ENCODE data around the gene B3GALT5. TPM values are rescaled to one million over a fixed set of nuclear protein-coding genes. Genes with fewer than 3 reads are reported as not detected.
"Not testable (repeated sequence)": the region's sequence is repeated elsewhere in the genome, so short reads cannot be mapped to it uniquely, and the experiment has no call there.

The B3GALT5 gene
- total RNA-seq, 4 donors from 2014 or later: 0.27 to 7.4 (median 4.3) TPM

DNA sequence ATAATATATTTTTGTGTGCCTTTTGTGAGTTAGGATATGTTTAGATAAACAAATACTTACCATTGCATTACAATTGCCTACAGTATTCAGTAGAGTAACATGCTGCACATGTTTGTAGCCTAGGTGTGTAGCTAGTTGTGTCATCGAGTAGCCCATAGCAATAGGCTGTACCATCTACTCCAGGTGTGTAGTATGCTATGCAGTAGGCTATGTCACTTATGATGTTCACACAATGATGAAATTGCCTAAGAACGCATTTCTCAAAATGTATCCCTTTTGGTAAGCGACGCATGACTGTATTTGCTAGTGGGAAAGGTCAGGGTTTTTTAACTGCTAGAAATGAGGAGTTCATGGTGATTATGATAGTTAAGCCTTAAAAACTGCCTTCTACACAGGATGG, 30.0 kb upstream of the B3GALT5 start:
- Histone ChIP-seq H3K4me1 (no peaks in the 10 kb centered on the region), H3K27ac (no peak overlapping the region), H3K9me3 (no peaks in the 10 kb centered on the region), H3K36me3 (no peaks in the 10 kb centered on the region), H3K27me3 (no peaks in the 10 kb centered on the region), H3K4me3 (replicated peaks in 1 of 3) (no peak overlapping the region)
- TF ChIP-seq POLR2A (IDR thresholded peaks at IDR 0.05): no peak
- TF ChIP-seq, protein P1, sequence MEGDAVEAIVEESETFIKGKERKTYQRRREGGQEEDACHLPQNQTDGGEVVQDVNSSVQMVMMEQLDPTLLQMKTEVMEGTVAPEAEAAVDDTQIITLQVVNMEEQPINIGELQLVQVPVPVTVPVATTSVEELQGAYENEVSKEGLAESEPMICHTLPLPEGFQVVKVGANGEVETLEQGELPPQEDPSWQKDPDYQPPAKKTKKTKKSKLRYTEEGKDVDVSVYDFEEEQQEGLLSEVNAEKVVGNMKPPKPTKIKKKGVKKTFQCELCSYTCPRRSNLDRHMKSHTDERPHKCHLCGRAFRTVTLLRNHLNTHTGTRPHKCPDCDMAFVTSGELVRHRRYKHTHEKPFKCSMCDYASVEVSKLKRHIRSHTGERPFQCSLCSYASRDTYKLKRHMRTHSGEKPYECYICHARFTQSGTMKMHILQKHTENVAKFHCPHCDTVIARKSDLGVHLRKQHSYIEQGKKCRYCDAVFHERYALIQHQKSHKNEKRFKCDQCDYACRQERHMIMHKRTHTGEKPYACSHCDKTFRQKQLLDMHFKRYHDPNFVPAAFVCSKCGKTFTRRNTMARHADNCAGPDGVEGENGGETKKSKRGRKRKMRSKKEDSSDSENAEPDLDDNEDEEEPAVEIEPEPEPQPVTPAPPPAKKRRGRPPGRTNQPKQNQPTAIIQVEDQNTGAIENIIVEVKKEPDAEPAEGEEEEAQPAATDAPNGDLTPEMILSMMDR (IDR thresholded peaks at IDR 0.05): no peak
- 95 to 98% methylated on average over 4 of the region's 4 CpGs for WGBS, 2 donors
- intact Hi-C loops (cut with DNase I): no loop called here
- DNase-seq: no peak

DNA sequence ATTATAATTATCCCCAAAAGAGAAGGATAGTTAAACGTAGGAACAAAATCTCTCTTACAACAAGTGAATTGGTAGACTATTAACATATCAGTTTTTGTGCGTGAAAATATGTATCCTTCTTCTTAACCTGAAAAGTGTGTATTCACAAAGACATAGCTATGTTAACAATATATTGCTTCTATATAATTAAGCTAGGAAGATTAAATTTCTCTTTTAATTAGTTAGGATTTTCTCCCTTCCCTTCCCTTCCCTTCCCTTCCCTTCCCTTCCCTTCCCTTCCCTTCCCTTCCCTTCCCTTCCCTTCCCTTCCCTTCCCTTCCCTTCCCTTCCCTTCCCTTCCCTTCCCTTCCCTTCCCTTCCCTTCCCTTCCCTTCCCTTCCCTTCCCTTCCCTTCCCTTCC, 29.2 kb upstream of the B3GALT5 start:
- H3K27me3 ChIP-seq; intact Hi-C loops (cut with DNase I); H3K4me1 ChIP-seq; H3K27ac ChIP-seq; H3K36me3 ChIP-seq; DNase-seq; H3K4me3 ChIP-seq (replicated peaks in 1 of 3); H3K9me3 ChIP-seq: not testable (repeated sequence)
- WGBS, 2 donors: 83 to 87% methylated on average over 2 of the region's 2 CpGs

DNA sequence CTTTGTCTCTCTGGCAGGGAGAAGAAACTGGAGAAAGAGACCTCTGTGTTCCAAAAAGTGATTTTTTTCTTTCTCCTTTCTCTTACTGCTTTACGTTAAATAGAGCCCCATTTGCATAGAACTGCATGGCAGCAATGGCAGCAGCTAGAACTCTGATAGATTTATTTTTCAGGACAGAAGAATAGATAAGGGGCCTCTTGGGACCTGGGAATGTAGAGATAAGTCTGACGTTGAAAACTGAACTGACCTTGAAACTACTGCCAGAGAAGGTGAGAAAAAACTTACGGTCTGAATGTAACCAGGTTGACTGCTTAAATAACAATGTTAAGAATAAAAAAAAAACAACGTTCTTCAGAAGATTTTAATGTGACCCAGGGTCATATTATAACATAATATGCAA, 25.4 kb upstream of the B3GALT5 start:
- intact Hi-C loops (cut with DNase I): no loop called here
- no peak overlapping the region for H3K4me3 ChIP-seq (replicated peaks in 1 of 3)

DNA sequence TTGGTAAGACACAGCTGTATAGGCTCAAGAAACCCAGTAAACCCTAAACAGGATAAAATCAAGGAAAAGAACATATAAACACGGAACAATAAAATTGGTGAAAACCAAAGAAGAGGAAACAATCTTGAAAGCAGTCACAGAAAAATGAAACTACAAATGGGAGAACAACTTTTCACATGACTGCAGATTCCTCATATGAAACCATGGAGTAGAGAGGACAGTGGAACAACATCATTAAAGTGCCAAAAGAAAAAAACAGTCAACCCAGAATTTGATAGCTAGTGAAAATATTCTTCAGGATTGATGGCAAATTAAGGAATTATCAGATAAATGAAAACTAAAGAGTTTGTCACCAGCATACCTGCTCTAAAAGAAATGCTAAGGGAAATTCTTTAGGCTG, 23.9 kb upstream of the B3GALT5 start:
- no peaks in the 10 kb centered on the region for H3K9me3 ChIP-seq
- no peak for TF ChIP-seq POLR2A (IDR thresholded peaks at IDR 0.05)
- TF ChIP-seq, protein P1 (IDR thresholded peaks at IDR 0.05): no peak
- no peaks in the 10 kb centered on the region for H3K27me3 ChIP-seq
- no peak overlapping the region for H3K4me3 ChIP-seq (replicated peaks in 1 of 3)
- 40 to 89% methylated on average over 1 of the region's 1 CpG for WGBS, 2 donors
- H3K36me3 ChIP-seq: no peaks in the 10 kb centered on the region
- intact Hi-C loops (cut with DNase I): no loop called here
- no peaks in the 10 kb centered on the region for H3K4me1 ChIP-seq
- no peak for DNase-seq
- H3K27ac ChIP-seq: no peak overlapping the region

More for the DNA sequence above, 25.4 kb upstream of the B3GALT5 start:
- no peak for DNase-seq
- H3K36me3 ChIP-seq: no peaks in the 10 kb centered on the region
- no peaks in the 10 kb centered on the region for H3K9me3 ChIP-seq
- no peak for TF ChIP-seq POLR2A (IDR thresholded peaks at IDR 0.05)
- TF ChIP-seq, protein P1 (IDR thresholded peaks at IDR 0.05): no peak
- 60 to 78% methylated on average over 4 of the region's 4 CpGs for WGBS, 2 donors
- H3K27me3 ChIP-seq: no peaks in the 10 kb centered on the region
- H3K4me1 ChIP-seq: no peaks in the 10 kb centered on the region
- H3K27ac ChIP-seq: no peak overlapping the region

DNA sequence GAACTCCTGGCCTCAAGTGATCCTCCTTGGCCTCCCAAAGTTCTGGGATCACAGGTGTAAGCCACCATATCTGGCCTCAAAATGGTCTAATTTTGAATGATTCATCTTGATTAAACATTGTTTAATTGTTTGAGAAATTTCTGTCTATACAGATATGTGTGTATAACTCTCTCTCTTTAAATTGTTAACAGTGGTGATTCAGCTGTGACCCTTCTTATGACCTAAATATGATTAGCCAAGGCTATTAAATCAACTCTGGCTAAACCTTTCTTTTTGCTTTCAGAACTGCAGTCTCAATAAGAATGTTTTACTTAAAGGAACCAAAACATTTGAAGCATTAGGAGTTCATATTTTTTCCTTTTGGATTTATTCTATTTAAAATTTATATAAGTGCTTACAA, 19.2 kb upstream of the B3GALT5 start:
- Histone ChIP-seq H3K27ac (no peak overlapping the region), H3K4me3 (replicated peaks in 1 of 3) (no peak overlapping the region), H3K36me3 (no peaks in the 10 kb centered on the region), H3K9me3 (no peaks in the 10 kb centered on the region), H3K27me3 (no peaks in the 10 kb centered on the region), H3K4me1 (no peaks in the 10 kb centered on the region)
- no peak for DNase-seq
- no peak for TF ChIP-seq POLR2A (IDR thresholded peaks at IDR 0.05)
- TF ChIP-seq, protein P1 (IDR thresholded peaks at IDR 0.05): no peak
- intact Hi-C loops (cut with DNase I): no loop called here

DNA sequence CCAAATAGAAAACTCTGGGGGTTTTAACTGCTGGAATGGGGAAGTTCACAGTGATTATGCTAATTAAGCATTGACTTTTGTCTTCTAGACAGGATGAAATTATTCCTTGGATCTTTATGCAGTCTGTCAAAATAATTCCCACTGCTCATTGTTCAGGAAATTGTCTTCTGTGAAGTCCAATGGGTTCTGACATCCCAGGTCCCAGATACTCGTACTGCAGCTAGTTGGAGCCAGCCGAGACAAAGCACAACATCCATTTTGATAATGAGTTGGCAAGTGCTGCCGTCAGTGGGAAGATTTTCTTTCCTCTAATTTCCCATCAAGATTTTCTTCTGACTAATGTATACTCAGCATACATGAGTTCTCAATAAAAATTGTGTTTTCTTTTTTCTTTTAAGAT, 17.3 kb upstream of the B3GALT5 start:
- intact Hi-C loops (cut with DNase I): no loop called here
- Histone ChIP-seq H3K4me3 (replicated peaks in 1 of 3) (no peak overlapping the region), H3K27ac (no peak overlapping the region), H3K27me3 (no peaks in the 10 kb centered on the region), H3K9me3 (no peaks in the 10 kb centered on the region), H3K4me1 (peaks cover 3 to 6% of the 10 kb centered on the region in 2 donors), H3K36me3 (no peaks in the 10 kb centered on the region)
- no peak for DNase-seq
- TF ChIP-seq, protein P1 (IDR thresholded peaks at IDR 0.05): no peak
- WGBS, 2 donors: 72 to 81% methylated on average over 3 of the region's 3 CpGs
